Thyroid gland (tissue), 4 donors: ENCODE data around the gene CCDC47. TPM values are rescaled to one million over a fixed set of nuclear protein-coding genes. Genes with fewer than 3 reads are reported as not detected.

Experiments
- DNase-seq, 2 donors: peaks; one replicate each; pipeline ENCODE4 v3.0.0-alpha.2; 2019
- H3K27ac ChIP-seq, 3 donors: fragments of 200-600 bp; sonication (generic); 1 replicate in 2 of 3; 2 replicates in 1 of 3; pipeline ENCODE4 v1.5.1; 2016 to 2019; ENCODE audit warnings: mild to moderate bottlenecking in 1 of 3, moderate library complexity in 1 of 3
- H3K27me3 ChIP-seq: fragments of 200-600 bp; sonication (generic); one replicate; pipeline ENCODE4 v1.5.1; 2019
- H3K36me3 ChIP-seq, 2 donors: fragments of 200-600 bp; sonication (generic); one replicate each; pipeline ENCODE4 v1.5.1; 2016 to 2019
- H3K4me1 ChIP-seq, 2 donors: fragments of 200-600 bp; sonication (generic); one replicate each; pipeline ENCODE4 v1.5.1; 2017 to 2019
- H3K4me3 ChIP-seq, 3 donors: fragments of 200-600 bp; sonication (generic); replicated peaks in 1 of 3; 1 replicate in 2 of 3; 2 replicates in 1 of 3; pipeline ENCODE4 v1.5.1; 2016; ENCODE audit warnings: mild to moderate bottlenecking in 1 of 3
- H3K9me3 ChIP-seq: fragments of 200-600 bp; sonication (generic); one replicate; pipeline ENCODE4 v1.5.1; 2017
- CTCF ChIP-seq, 6 experiments: fragments of 200-600 bp in 3 of 6; fragments of 450-650 bp in 3 of 6; sonication (generic) in 3 of 6; IDR thresholded peaks; one replicate each; pipeline ENCODE4 v1.5.1; 2016 to 2019; ENCODE audit warnings: antibody characterized with exemption in 6 of 6, mild to moderate bottlenecking in 2 of 6, inconsistent platforms in 1 of 6, moderate library complexity in 1 of 6
- POLR2A ChIP-seq, 2 donors: fragments of 450-650 bp; IDR thresholded peaks; one replicate each; pipeline ENCODE4 v1.6.1; 2017; ENCODE audit warnings: antibody characterized with exemption in 2 of 2, mild to moderate bottlenecking in 2 of 2, moderate library complexity in 1 of 2
- WGBS, 2 donors: methylation state at CpG; one replicate each; pipeline ENCODE4 v1.1.5; 2017; 5-methylcytosine and 5-hydroxymethylcytosine counted together
- intact Hi-C: fragments of 100-400 bp; cut with DNase I; formaldehyde crosslinking; loops from one replicate; pipeline ENCODE4 v1.15.1; 2023
- total RNA-seq, 4 donors: library from RNA; depleted of rRNA; stranded (reverse); fragments of >200 nt; gene quantifications; one replicate each; pipeline ENCODE4 v1.2.3, GENCODE V29; 2016

Gene CCDC47
- total RNA-seq, 4 donors from 2014 or later = 69.4 to 120 (median 85.1) TPM

GRCh38 chr17:63705657-63706056 lies 67.7 kb downstream of the CCDC47 start:
- Histone ChIP-seq H3K27ac (no peak overlapping the region), H3K36me3 (peaks cover 12 to 35% of the 10 kb centered on the region in 2 donors), H3K9me3 (no peaks in the 10 kb centered on the region), H3K4me1 (peaks cover 0 to 5% of the 10 kb centered on the region in 2 donors), H3K27me3 (no peaks in the 10 kb centered on the region), H3K4me3 (no peak overlapping the region)
- 61 to 86% methylated on average over 3 of the region's 3 CpGs for WGBS, 2 donors
- DNase-seq = no peak
- intact Hi-C loops = no loop called here
- TF ChIP-seq CTCF (IDR thresholded peaks at IDR 0.05) = no peak
- TF ChIP-seq POLR2A (IDR thresholded peaks at IDR 0.05) = no peak

GRCh38 chr17:63704836-63705235 lies 68.6 kb downstream of the CCDC47 start:
- Histone ChIP-seq H3K4me3 (no peak overlapping the region), H3K9me3 (no peaks in the 10 kb centered on the region), H3K27me3 (no peaks in the 10 kb centered on the region), H3K4me1 (peaks cover 0 to 9% of the 10 kb centered on the region in 2 donors), H3K36me3 (peaks cover 12 to 26% of the 10 kb centered on the region in 2 donors), H3K27ac (no peak overlapping the region)
- intact Hi-C loops = no loop called here
- DNase-seq = no peak
- 89 to 92% methylated on average over 9 of the region's 9 CpGs for WGBS, 2 donors
- TF ChIP-seq POLR2A (IDR thresholded peaks at IDR 0.05) (no peak), CTCF (IDR thresholded peaks at IDR 0.05) (no peak)

- no peak for DNase-seq
- H3K4me1 ChIP-seq = peaks cover 1 to 12% of the 10 kb centered on the region in 2 donors
- H3K36me3 ChIP-seq = peaks cover 6 to 22% of the 10 kb centered on the region in 2 donors
- no peaks in the 10 kb centered on the region for H3K9me3 ChIP-seq
- no peak overlapping the region for H3K4me3 ChIP-seq
- no peak overlapping the region for H3K27ac ChIP-seq
- WGBS, 2 donors = 87 to 94% methylated on average over 11 of the region's 11 CpGs
- intact Hi-C loops = no loop called here
- TF ChIP-seq POLR2A (IDR thresholded peaks at IDR 0.05) (no peak), CTCF (IDR thresholded peaks at IDR 0.05) (no peak)
- no peaks in the 10 kb centered on the region for H3K27me3 ChIP-seq
Observed at GRCh38 chr17:63704259-63704576, 69.2 kb downstream of the CCDC47 start.

- Histone ChIP-seq H3K27ac (no peak overlapping the region), H3K4me1 (peaks cover 6 to 17% of the 10 kb centered on the region in 2 donors), H3K4me3 (no peak overlapping the region), H3K9me3 (no peaks in the 10 kb centered on the region), H3K36me3 (peaks cover 1 to 22% of the 10 kb centered on the region in 2 donors), H3K27me3 (no peaks in the 10 kb centered on the region)
- TF ChIP-seq POLR2A (IDR thresholded peaks at IDR 0.05) (no peak), CTCF (IDR thresholded peaks at IDR 0.05) (no peak)
- no peak for DNase-seq
- WGBS, 2 donors = 92 to 93% methylated on average over 16 of the region's 16 CpGs
- intact Hi-C loops = no loop called here
Observed at GRCh38 chr17:63703556-63704258, 69.7 kb downstream of the CCDC47 start.

GRCh38 chr17:63703029-63703428 lies 70.4 kb downstream of the CCDC47 start:
- Histone ChIP-seq H3K27ac (no peak overlapping the region), H3K4me1 (peaks cover 6 to 21% of the 10 kb centered on the region in 2 donors), H3K27me3 (no peaks in the 10 kb centered on the region), H3K36me3 (peaks cover 0 to 22% of the 10 kb centered on the region in 2 donors), H3K4me3 (no peak overlapping the region), H3K9me3 (no peaks in the 10 kb centered on the region)
- intact Hi-C loops = no loop called here
- 82 to 87% methylated on average over 5 of the region's 5 CpGs for WGBS, 2 donors
- TF ChIP-seq CTCF (IDR thresholded peaks at IDR 0.05) (no peak), POLR2A (IDR thresholded peaks at IDR 0.05) (no peak)
- DNase-seq = no peak
